ENCODE results near the gene BFSP2. TPM values are rescaled to one million over a fixed set of nuclear protein-coding genes. Genes with fewer than 3 reads are reported as not detected.

The BFSP2 gene
- total RNA-seq, 1 experiment from 2014 or later: 0.67 TPM

- ATAC-seq (no peak), DNase-seq (ENCODE audit: low read depth, low spot score) (no peak)
- POLR2A ChIA-PET: no interaction called here
- no peak overlapping the region for H3K4me3 ChIP-seq (ENCODE audit: low read depth in 2 of 2, low read length in 2 of 2)
- H3K4me1 ChIP-seq (ENCODE audit: control insufficient read depth, insufficient read depth, low read length): peaks cover 81% of the 10 kb centered on the region
- intact Hi-C loops (cut with micrococcal nuclease; ENCODE audit: unreplicated experiment) (no loop called here), in situ Hi-C loops (cut with HindIII; ENCODE audit: low pct_unique_long_range_greater_than_20kb, low sequenced_read_pairs) (no loop called here)
- no peaks in the 10 kb centered on the region for H3K27me3 ChIP-seq (ENCODE audit: control insufficient read depth, insufficient read depth, low read length)
- peak overlapping the region; percentile 100 for H3K27ac ChIP-seq (ENCODE audit: low read length)
- BruUV-seq (replicated peaks): no TSS peak
- H3K9me3 ChIP-seq (ENCODE audit: control insufficient read depth, insufficient read depth, low read depth, low read length): no peaks in the 10 kb centered on the region
- TF ChIP-seq POLR2AphosphoS5 (IDR thresholded peaks at IDR 0.05; ENCODE audit: low read depth, low read length) (no peak), TCF7L2 (IDR thresholded peaks at IDR 0.05; ENCODE audit: low read depth, low read length) (no peak), CTCF (IDR thresholded peaks at IDR 0.05) (no peak), SIN3A (IDR thresholded peaks at IDR 0.05; ENCODE audit: borderline replicate concordance, insufficient read depth, low read depth, low read length) (no peak), REST (IDR thresholded peaks at IDR 0.05; ENCODE audit: insufficient read depth in 1 of 2, low read depth in 2 of 2, low read length in 1 of 2) (no peak)
- H3K36me3 ChIP-seq (ENCODE audit: control insufficient read depth, insufficient read depth, low read length): no peaks in the 10 kb centered on the region
- CTCF ChIA-PET: no interaction called here
These were observed 55.4 kb downstream of the BFSP2 start for GRCh38 chr3:133455281-133455680.

GRCh38 chr3:133455960-133456359 lies 56.1 kb downstream of the BFSP2 start:
- no peaks in the 10 kb centered on the region for H3K9me3 ChIP-seq (ENCODE audit: control insufficient read depth, insufficient read depth, low read depth, low read length)
- TF ChIP-seq TCF7L2 (IDR thresholded peaks at IDR 0.05; ENCODE audit: low read depth, low read length): no peak
- TF ChIP-seq CTCF (IDR thresholded peaks at IDR 0.05): no peak
- TF ChIP-seq REST (IDR thresholded peaks at IDR 0.05; ENCODE audit: insufficient read depth in 1 of 2, low read depth in 2 of 2, low read length in 1 of 2): no peak
- no peak for TF ChIP-seq SIN3A (IDR thresholded peaks at IDR 0.05; ENCODE audit: borderline replicate concordance, insufficient read depth, low read depth, low read length)
- no peak for TF ChIP-seq POLR2AphosphoS5 (IDR thresholded peaks at IDR 0.05; ENCODE audit: low read depth, low read length)
- no peak overlapping the region for H3K4me3 ChIP-seq (ENCODE audit: low read depth in 2 of 2, low read length in 2 of 2)
- POLR2A ChIA-PET: no interaction called here
- peak overlapping the region; percentile 100 for H3K27ac ChIP-seq (ENCODE audit: low read length)
- in situ Hi-C loops (cut with HindIII; ENCODE audit: low pct_unique_long_range_greater_than_20kb, low sequenced_read_pairs): no loop called here
- no peak for DNase-seq (ENCODE audit: low read depth, low spot score)
- ATAC-seq: no peak
- no TSS peak for BruUV-seq (replicated peaks)
- H3K4me1 ChIP-seq (ENCODE audit: control insufficient read depth, insufficient read depth, low read length): peaks cover 83% of the 10 kb centered on the region
- no peaks in the 10 kb centered on the region for H3K27me3 ChIP-seq (ENCODE audit: control insufficient read depth, insufficient read depth, low read length)
- intact Hi-C loops (cut with micrococcal nuclease; ENCODE audit: unreplicated experiment): no loop called here
- H3K36me3 ChIP-seq (ENCODE audit: control insufficient read depth, insufficient read depth, low read length): no peaks in the 10 kb centered on the region
- CTCF ChIA-PET: no interaction called here

Data from Panc1 (cell line).